DOHH2 (cell line): ENCODE results near the gene DNAH6.

Experiments used
- H3F3A ChIP-seq: fragments of 200-600 bp; sonication (generic), shearing (Covaris generic); 2 replicates; pipeline ENCODE4 v1.6.0; 2016; ENCODE audit warnings: antibody characterized with exemption, mild to moderate bottlenecking; ENCODE audit not compliant: control insufficient read depth, insufficient read depth
- H3K27ac ChIP-seq: fragments of 200-600 bp; sonication (generic); 2 replicates; pipeline ENCODE4 v1.5.1; 2014; ENCODE audit warnings: low read depth, mild to moderate bottlenecking, low read length, moderate library complexity
- H3K27me3 ChIP-seq: fragments of 200-600 bp; sonication (generic); 2 replicates; pipeline ENCODE4 v1.6.1; 2014; ENCODE audit warnings: mild to moderate bottlenecking, low read length, mixed read lengths; ENCODE audit not compliant: control insufficient read depth
- H3K36me3 ChIP-seq: fragments of 200-600 bp; sonication (generic); 2 replicates; pipeline ENCODE4 v1.6.1; 2014; ENCODE audit warnings: mild to moderate bottlenecking, low read length, moderate library complexity, mixed read lengths; ENCODE audit not compliant: control insufficient read depth
- H3K4me1 ChIP-seq: fragments of 200-600 bp; sonication (generic); 2 replicates; pipeline ENCODE4 v1.6.1; 2014; ENCODE audit warnings: mild to moderate bottlenecking, low read length, mixed read lengths; ENCODE audit not compliant: control insufficient read depth
- H3K4me2 ChIP-seq: fragments of 200-600 bp; sonication (generic); 2 replicates; pipeline ENCODE4 v1.6.0; 2014; ENCODE audit warnings: mild to moderate bottlenecking, low read length, moderate library complexity
- H3K4me3 ChIP-seq: fragments of 200-600 bp; sonication (generic); 2 replicates; pipeline ENCODE4 v1.5.1; 2014; ENCODE audit warnings: mild to moderate bottlenecking, low read length, mixed read lengths
- H3K79me2 ChIP-seq: fragments of 200-600 bp; sonication (generic); 2 replicates; pipeline ENCODE4 v1.6.1; 2014; ENCODE audit warnings: mild to moderate bottlenecking, low read length, mixed read lengths; ENCODE audit not compliant: control insufficient read depth
- H3K9me2 ChIP-seq: fragments of 200-600 bp; sonication (generic); replicated peaks from 2 replicates; pipeline ENCODE4 v1.6.1; 2014; ENCODE audit warnings: mild to moderate bottlenecking, low read length, mixed read lengths; ENCODE audit not compliant: control insufficient read depth
- H3K9me3 ChIP-seq: fragments of 200-600 bp; sonication (generic); 2 replicates; pipeline ENCODE4 v1.6.1; 2014; ENCODE audit warnings: antibody characterized with exemption, low read length, mixed read lengths; ENCODE audit not compliant: control insufficient read depth, insufficient read depth
- H4K20me1 ChIP-seq: fragments of 200-600 bp; sonication (generic); 2 replicates; pipeline ENCODE4 v1.6.0; 2014; ENCODE audit warnings: low read depth, mild to moderate bottlenecking, antibody characterized with exemption, low read length, moderate library complexity; ENCODE audit not compliant: control insufficient read depth, insufficient read depth
- CTCF ChIP-seq: fragments of 200-600 bp; sonication (generic); IDR thresholded peaks from one replicate; pipeline ENCODE4 v1.5.1; 2014; ENCODE audit warnings: antibody characterized with exemption, mild to moderate bottlenecking, low read depth, low read length; ENCODE audit not compliant: poor library complexity, severe bottlenecking
- EZH2phosphoT487 ChIP-seq: fragments of 200-600 bp; sonication (generic); IDR thresholded peaks from 2 replicates; pipeline ENCODE4 v1.6.1; 2017; ENCODE audit warnings: borderline replicate concordance, mild to moderate bottlenecking, antibody characterized with exemption, low read length, moderate library complexity, mixed read lengths

DNAH6 gene

GRCh38 chr2:84649487-84650142 is 133.3 kb downstream of the DNAH6 start:
- H3K79me2 ChIP-seq, result no peaks in the 10 kb centered on the region
- no peaks in the 10 kb centered on the region for H3K9me2 ChIP-seq
- H4K20me1 ChIP-seq, result no peaks in the 10 kb centered on the region
- no peaks in the 10 kb centered on the region for H3F3A ChIP-seq
- no peak overlapping the region for H3K27ac ChIP-seq
- H3K27me3 ChIP-seq, result no peaks in the 10 kb centered on the region
- H3K4me2 ChIP-seq, result no peak overlapping the region
- H3K4me3 ChIP-seq, result no peak overlapping the region
- H3K36me3 ChIP-seq, result no peaks in the 10 kb centered on the region
- H3K4me1 ChIP-seq, result no peaks in the 10 kb centered on the region
- TF ChIP-seq EZH2phosphoT487 (no peak), CTCF (no peak)
- H3K9me3 ChIP-seq, result no peaks in the 10 kb centered on the region

GRCh38 chr2:84652431-84652830 is 136.1 kb downstream of the DNAH6 start:
- H3K4me1 ChIP-seq, result no peaks in the 10 kb centered on the region
- TF ChIP-seq EZH2phosphoT487, result no peak
- no peak for TF ChIP-seq CTCF
- no peaks in the 10 kb centered on the region for H3K27me3 ChIP-seq

GRCh38 chr2:84653302-84653701 is 137.0 kb downstream of the DNAH6 start:
- Histone ChIP-seq H3K9me3 (no peaks in the 10 kb centered on the region), H3K4me3 (no peak overlapping the region), H4K20me1 (no peaks in the 10 kb centered on the region), H3F3A (no peaks in the 10 kb centered on the region), H3K36me3 (no peaks in the 10 kb centered on the region), H3K9me2 (no peaks in the 10 kb centered on the region), H3K27me3 (no peaks in the 10 kb centered on the region), H3K4me2 (no peak overlapping the region), H3K79me2 (no peaks in the 10 kb centered on the region), H3K4me1 (no peaks in the 10 kb centered on the region), H3K27ac (no peak overlapping the region)
- TF ChIP-seq CTCF, result no peak
- no peak for TF ChIP-seq EZH2phosphoT487

More at GRCh38 chr2:84652431-84652830, 136.1 kb downstream of the DNAH6 start:
- Histone ChIP-seq H3K9me2 (no peaks in the 10 kb centered on the region), H3K79me2 (no peaks in the 10 kb centered on the region), H3K27ac (no peak overlapping the region), H3F3A (no peaks in the 10 kb centered on the region), H4K20me1 (no peaks in the 10 kb centered on the region), H3K4me3 (no peak overlapping the region), H3K36me3 (no peaks in the 10 kb centered on the region), H3K9me3 (no peaks in the 10 kb centered on the region), H3K4me2 (no peak overlapping the region)
